ENCODE data around the gene FAU. TPM values are rescaled to one million over a fixed set of nuclear protein-coding genes. Genes with fewer than 3 reads are reported as not detected.

Gene FAU
- total RNA-seq, 3 donors from 2014 or later (not counting 1 experiment from before 2014, with no cell fraction given) = 724 to 977 (median 968) TPM

DNA sequence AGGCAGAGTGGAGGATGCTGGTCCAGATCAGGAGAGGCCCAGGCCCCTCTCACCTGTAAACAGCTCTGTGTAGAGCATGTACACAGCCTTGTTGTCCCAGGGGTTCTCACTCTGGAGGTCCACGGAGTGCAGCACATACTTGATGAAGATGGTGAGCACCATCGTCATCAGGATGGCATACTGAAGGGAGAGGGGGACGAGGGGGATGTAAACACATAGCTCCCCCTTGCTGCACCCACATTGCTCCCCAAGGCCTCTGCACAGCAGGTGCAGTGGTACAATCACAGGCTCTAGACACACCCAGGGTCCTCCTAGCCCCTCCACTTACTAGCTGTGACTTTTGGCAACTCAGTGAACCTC, 9.5 kb upstream of the FAU start:
- intact Hi-C loops (cut with micrococcal nuclease) = no loop called here
- 66% methylated on average over 3 of the region's 3 CpGs for WGBS (ENCODE audit: insufficient coverage)
- peak overlapping the region in 1 of 2 donors; percentile 30 for H3K27ac Mint-ChIP-seq
- ATAC-seq (no peak), DNase-seq (peak in 1 of 2 donors; percentile 7)
- Histone ChIP-seq H3K27me3 (ENCODE audit: control insufficient read depth, insufficient read depth, low read length) (no peaks in the 10 kb centered on the region), H3K9me3 (ENCODE audit: control insufficient read depth, insufficient read depth, low read length) (no peaks in the 10 kb centered on the region), H3K36me3 (ENCODE audit: control insufficient read depth, insufficient read depth, low read length) (peaks cover 62% of the 10 kb centered on the region), H3K4me3 (ENCODE audit: low read length) (no peak overlapping the region), H3K4me1 (ENCODE audit: control insufficient read depth, insufficient read depth, low read length) (peaks cover 53% of the 10 kb centered on the region), H3K27ac (ENCODE audit: low read length) (no peak overlapping the region)
- peaks cover 29 to 49% of the 10 kb centered on the region in 2 donors for H3K4me1 Mint-ChIP-seq
- H3K27me3 Mint-ChIP-seq (ENCODE audit: low read depth in 2 of 2) = no peaks in the 10 kb centered on the region
- no peaks in the 10 kb centered on the region for H3K9me3 Mint-ChIP-seq
- H3K36me3 Mint-ChIP-seq = no peaks in the 10 kb centered on the region
- TF ChIP-seq, protein P1, sequence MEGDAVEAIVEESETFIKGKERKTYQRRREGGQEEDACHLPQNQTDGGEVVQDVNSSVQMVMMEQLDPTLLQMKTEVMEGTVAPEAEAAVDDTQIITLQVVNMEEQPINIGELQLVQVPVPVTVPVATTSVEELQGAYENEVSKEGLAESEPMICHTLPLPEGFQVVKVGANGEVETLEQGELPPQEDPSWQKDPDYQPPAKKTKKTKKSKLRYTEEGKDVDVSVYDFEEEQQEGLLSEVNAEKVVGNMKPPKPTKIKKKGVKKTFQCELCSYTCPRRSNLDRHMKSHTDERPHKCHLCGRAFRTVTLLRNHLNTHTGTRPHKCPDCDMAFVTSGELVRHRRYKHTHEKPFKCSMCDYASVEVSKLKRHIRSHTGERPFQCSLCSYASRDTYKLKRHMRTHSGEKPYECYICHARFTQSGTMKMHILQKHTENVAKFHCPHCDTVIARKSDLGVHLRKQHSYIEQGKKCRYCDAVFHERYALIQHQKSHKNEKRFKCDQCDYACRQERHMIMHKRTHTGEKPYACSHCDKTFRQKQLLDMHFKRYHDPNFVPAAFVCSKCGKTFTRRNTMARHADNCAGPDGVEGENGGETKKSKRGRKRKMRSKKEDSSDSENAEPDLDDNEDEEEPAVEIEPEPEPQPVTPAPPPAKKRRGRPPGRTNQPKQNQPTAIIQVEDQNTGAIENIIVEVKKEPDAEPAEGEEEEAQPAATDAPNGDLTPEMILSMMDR (IDR thresholded peaks at IDR 0.05) = no peak
- H3K4me3 Mint-ChIP-seq = no peak overlapping the region

DNA sequence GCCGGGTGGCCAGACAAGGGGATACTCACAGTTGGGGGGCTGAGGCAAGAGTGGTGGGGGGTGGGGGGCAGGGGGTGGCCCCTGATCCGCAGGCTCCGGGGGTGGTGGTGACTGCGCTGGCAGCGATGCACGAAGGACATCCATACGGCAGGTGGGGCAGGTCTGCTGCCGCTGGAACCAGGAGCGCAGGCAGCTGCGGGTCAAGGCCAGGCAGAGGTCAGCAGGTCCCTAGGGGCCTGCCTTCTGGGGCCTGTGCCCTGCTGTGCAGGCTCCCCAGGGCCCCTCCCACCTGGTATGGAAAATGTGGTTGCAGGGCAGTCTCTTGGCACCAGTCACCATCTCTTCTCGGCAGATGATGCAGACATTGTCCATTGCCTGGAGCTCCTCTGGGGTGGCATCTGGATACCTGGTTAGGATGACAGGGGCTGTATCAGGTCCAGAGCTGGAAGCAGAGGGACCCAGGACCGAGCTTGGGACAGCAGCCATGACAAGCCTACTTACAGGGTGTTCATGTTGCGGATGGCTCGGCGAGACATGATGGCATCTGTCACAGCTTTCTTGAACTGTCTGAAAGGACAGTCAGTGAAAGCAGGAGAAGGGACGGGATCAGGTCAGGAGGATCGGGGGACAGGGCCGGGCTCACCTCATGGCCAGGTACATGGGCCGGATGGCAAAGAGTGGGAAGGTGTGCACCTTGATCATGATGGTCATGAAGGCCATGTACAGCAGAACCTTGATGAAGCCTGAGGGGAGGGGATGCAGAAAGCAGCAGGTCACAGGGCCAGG, 8.9 kb upstream of the FAU start:
- no peak for ATAC-seq
- DNase-seq = no peak
- intact Hi-C loops (cut with micrococcal nuclease) = no loop called here
- Histone ChIP-seq H3K27me3 (ENCODE audit: control insufficient read depth, insufficient read depth, low read length) (no peaks in the 10 kb centered on the region), H3K4me1 (ENCODE audit: control insufficient read depth, insufficient read depth, low read length) (peaks cover 50% of the 10 kb centered on the region), H3K9me3 (ENCODE audit: control insufficient read depth, insufficient read depth, low read length) (no peaks in the 10 kb centered on the region), H3K4me3 (ENCODE audit: low read length) (no peak overlapping the region), H3K27ac (ENCODE audit: low read length) (no peak overlapping the region), H3K36me3 (ENCODE audit: control insufficient read depth, insufficient read depth, low read length) (peaks cover 66% of the 10 kb centered on the region)
- H3K4me3 Mint-ChIP-seq = no peak overlapping the region
- peak overlapping the region in 1 of 2 donors; percentile 30 for H3K27ac Mint-ChIP-seq
- no peaks in the 10 kb centered on the region for H3K27me3 Mint-ChIP-seq (ENCODE audit: low read depth in 2 of 2)
- no peaks in the 10 kb centered on the region for H3K9me3 Mint-ChIP-seq
- peaks cover 23 to 43% of the 10 kb centered on the region in 2 donors for H3K4me1 Mint-ChIP-seq
- H3K36me3 Mint-ChIP-seq = no peaks in the 10 kb centered on the region
- 83% methylated on average over 19 of the region's 19 CpGs for WGBS (ENCODE audit: insufficient coverage)
- TF ChIP-seq, protein P1 (IDR thresholded peaks at IDR 0.05) = no peak

DNA sequence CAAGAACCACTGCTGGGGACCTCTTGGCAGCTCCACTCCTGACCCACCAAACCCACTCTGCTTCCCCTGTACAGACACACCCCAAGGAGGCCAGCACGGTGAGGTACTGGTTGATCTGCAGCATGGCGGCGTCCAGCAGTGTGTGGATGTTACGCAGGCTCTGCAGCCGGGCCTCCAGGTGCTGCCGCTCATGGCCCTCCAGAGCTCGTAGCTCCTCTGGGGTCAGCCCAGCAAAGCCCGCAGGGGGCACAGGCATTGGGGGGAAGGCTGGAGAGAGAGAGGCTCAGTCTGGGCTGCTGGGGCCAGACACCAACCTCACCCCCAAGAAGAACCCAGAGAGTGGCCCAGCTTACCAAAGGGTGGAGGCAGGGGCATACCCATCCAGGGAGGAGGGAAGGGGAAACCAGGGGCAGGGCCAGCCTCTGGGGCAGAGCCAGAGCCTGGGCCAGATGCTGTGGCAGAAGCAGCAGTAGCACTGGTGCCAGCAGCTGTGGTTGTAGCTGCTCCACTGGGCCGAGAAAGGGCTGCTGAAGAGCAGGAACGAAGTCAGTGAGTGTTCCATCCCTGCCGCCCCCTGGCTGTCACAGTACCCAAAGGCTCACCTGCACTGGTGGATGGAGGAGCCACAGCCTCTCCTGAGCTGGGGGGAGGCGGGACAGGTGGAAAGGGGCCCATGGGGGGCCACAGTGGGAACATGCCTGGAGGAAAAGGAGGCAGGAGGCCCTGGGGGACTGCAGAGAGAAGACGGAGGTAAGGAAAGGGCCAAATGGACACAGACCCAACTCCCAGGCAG, 7.9 kb upstream of the FAU start:
- H3K27me3 ChIP-seq (ENCODE audit: control insufficient read depth, insufficient read depth, low read length) = no peaks in the 10 kb centered on the region
- Mint-ChIP-seq H3K27me3 (ENCODE audit: low read depth in 2 of 2) (no peaks in the 10 kb centered on the region), H3K4me3 (no peak overlapping the region), H3K36me3 (no peaks in the 10 kb centered on the region), H3K4me1 (peaks cover 14 to 34% of the 10 kb centered on the region in 2 donors), H3K27ac (no peak overlapping the region), H3K9me3 (no peaks in the 10 kb centered on the region)
- no peak overlapping the region for H3K4me3 ChIP-seq (ENCODE audit: low read length)
- H3K36me3 ChIP-seq (ENCODE audit: control insufficient read depth, insufficient read depth, low read length) = peaks cover 76% of the 10 kb centered on the region
- no peak for ATAC-seq
- peak in 1 of 2 donors; percentile 6 for DNase-seq
- peaks cover 42% of the 10 kb centered on the region for H3K4me1 ChIP-seq (ENCODE audit: control insufficient read depth, insufficient read depth, low read length)
- H3K27ac ChIP-seq (ENCODE audit: low read length) = no peak overlapping the region
- no peaks in the 10 kb centered on the region for H3K9me3 ChIP-seq (ENCODE audit: control insufficient read depth, insufficient read depth, low read length)
- intact Hi-C loops (cut with micrococcal nuclease) = no loop called here
- TF ChIP-seq, protein P1 (IDR thresholded peaks at IDR 0.05) = no peak
- WGBS (ENCODE audit: insufficient coverage) = 85% methylated on average over 12 of the region's 13 CpGs
